ENCODE data around the gene OR6A2. TPM values are rescaled to one million over a fixed set of nuclear protein-coding genes. Genes with fewer than 3 reads are reported as not detected.

Gene OR6A2
- total and polyA plus RNA-seq, 2 donors (not counting 3 experiments of a cell fraction or from before 2014, with no cell fraction given): 0.06 to 0.27 TPM

DNA sequence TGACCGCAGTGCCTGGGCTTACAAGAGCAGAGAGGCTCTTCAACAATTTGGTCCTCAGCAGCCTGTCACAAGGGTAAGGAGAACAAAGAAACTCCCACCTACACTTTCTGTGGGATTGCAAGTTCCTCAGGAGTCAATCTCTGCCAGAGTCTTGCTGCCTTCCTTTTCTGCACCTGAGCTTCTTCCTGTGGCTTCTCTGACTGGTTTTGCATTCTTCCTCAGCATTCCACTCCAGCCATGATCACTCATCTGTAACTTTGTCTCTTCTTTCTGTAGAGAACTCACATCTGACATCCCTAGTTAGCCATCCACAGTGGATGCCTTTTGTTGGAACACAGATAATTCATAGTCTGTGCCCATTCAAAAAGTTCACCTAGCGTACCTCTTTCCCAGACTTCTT, 14.2 kb upstream of the OR6A2 start:
- Histone ChIP-seq H3K79me2 (ENCODE audit: control insufficient read depth, insufficient read depth, low read length) (no peaks in the 10 kb centered on the region), H3K4me2 (ENCODE audit: insufficient read depth, low read length) (no peak overlapping the region), H4K20me1 (replicated peaks; ENCODE audit: control insufficient read depth, extremely low read depth, insufficient read depth, low read length) (no peaks in the 10 kb centered on the region), H2AFZ (ENCODE audit: low read depth, low read length) (no peak overlapping the region), H3K36me3 (ENCODE audit: control insufficient read depth in 2 of 2, extremely low read depth in 1 of 2, insufficient read depth in 2 of 2, low read length in 2 of 2) (no peaks in the 10 kb centered on the region), H3K4me3 (replicated peaks in 1 of 3; ENCODE audit: insufficient read depth in 1 of 3, low read depth in 1 of 3, low read length in 3 of 3) (no peak overlapping the region), H3K9me3 (replicated peaks; ENCODE audit: control insufficient read depth, insufficient read depth, low read length) (no peaks in the 10 kb centered on the region), H3K9me1 (replicated peaks; ENCODE audit: control insufficient read depth, extremely low read depth, insufficient read depth, low read length) (no peaks in the 10 kb centered on the region), H3K4me1 (ENCODE audit: control insufficient read depth, extremely low read depth, insufficient read depth, low read length) (no peaks in the 10 kb centered on the region), H3K27ac (ENCODE audit: insufficient read depth, low read depth, low read length) (no peak overlapping the region), H3K9ac (replicated peaks; ENCODE audit: extremely low read depth, insufficient read depth, low read length) (no peak overlapping the region), H3K27me3 (ENCODE audit: control insufficient read depth in 2 of 2, insufficient read depth in 2 of 2, low read length in 2 of 2) (no peaks in the 10 kb centered on the region)
- BruUV-seq (replicated peaks): no TSS peak
- dilution Hi-C loops (cut with MboI; ENCODE audit: extremely low pct_ligation_motif_present, low sequenced_read_pairs) (no loop called here), intact Hi-C loops (cut with micrococcal nuclease) (loop anchor here (2.0 kb wide), 2 partner anchors 285 to 465 kb away; no protein-coding TSS in a partner anchor)
- no peak for FAIRE-seq
- CTCF ChIA-PET: interaction anchor here (1.9 to 4.1 kb wide), 5 partner anchors 10 to 465 kb away, joined by 11 to 61 read pairs (median 14); no protein-coding TSS in a partner anchor
- POLR2A ChIA-PET: no interaction called here
- no peak for DNase-seq (ENCODE audit: low read depth, low spot score)
- TF ChIP-seq POLR2AphosphoS5 (IDR thresholded peaks at IDR 0.05; ENCODE audit: insufficient read depth, low read depth, low read length) (no peak), JUN (IDR thresholded peaks at IDR 0.05; ENCODE audit: borderline replicate concordance, insufficient read depth, insufficient read length, low read depth) (no peak), EZH2 (IDR thresholded peaks at IDR 0.05; ENCODE audit: borderline replicate concordance, low read depth, low read length, severe bottlenecking) (no peak), GATA2 (IDR thresholded peaks at IDR 0.05; ENCODE audit: insufficient read depth, insufficient read length, low read depth, low read length) (no peak), MYC (IDR thresholded peaks at IDR 0.05; ENCODE audit: low read depth, low read length) (no peak), FOS (IDR thresholded peaks at IDR 0.05; ENCODE audit: borderline replicate concordance, insufficient read depth, low read length) (no peak), POLR2A (IDR thresholded peaks at IDR 0.05; ENCODE audit: low read depth, low read length) (no peak)
- TF ChIP-seq, protein P1, sequence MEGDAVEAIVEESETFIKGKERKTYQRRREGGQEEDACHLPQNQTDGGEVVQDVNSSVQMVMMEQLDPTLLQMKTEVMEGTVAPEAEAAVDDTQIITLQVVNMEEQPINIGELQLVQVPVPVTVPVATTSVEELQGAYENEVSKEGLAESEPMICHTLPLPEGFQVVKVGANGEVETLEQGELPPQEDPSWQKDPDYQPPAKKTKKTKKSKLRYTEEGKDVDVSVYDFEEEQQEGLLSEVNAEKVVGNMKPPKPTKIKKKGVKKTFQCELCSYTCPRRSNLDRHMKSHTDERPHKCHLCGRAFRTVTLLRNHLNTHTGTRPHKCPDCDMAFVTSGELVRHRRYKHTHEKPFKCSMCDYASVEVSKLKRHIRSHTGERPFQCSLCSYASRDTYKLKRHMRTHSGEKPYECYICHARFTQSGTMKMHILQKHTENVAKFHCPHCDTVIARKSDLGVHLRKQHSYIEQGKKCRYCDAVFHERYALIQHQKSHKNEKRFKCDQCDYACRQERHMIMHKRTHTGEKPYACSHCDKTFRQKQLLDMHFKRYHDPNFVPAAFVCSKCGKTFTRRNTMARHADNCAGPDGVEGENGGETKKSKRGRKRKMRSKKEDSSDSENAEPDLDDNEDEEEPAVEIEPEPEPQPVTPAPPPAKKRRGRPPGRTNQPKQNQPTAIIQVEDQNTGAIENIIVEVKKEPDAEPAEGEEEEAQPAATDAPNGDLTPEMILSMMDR (IDR thresholded peaks at IDR 0.05; ENCODE audit: extremely low read depth in 1 of 2, insufficient read depth in 1 of 2, low read depth in 1 of 2, low read length in 2 of 2): no peak
- TF ChIP-seq, protein P2, sequence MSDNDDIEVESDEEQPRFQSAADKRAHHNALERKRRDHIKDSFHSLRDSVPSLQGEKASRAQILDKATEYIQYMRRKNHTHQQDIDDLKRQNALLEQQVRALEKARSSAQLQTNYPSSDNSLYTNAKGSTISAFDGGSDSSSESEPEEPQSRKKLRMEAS (IDR thresholded peaks at IDR 0.05; ENCODE audit: insufficient read depth, insufficient read length): no peak
